Ascending aorta (tissue), 2 donors: ENCODE data around the gene SMIM7. TPM values are rescaled to one million over a fixed set of nuclear protein-coding genes. Genes with fewer than 3 reads are reported as not detected.

ENCODE experiments used
- DNase-seq, 2 donors: peaks; one replicate each; pipeline ENCODE4 v3.0.0-alpha.2; 2019; ENCODE audit warnings: low spot score in 2 of 2
- H3K27ac ChIP-seq, 2 donors: fragments of 200-600 bp; sonication (generic); one replicate each; pipeline ENCODE4 v1.5.1; 2016 to 2017; ENCODE audit warnings: mild to moderate bottlenecking in 1 of 2
- H3K27me3 ChIP-seq: fragments of 200-600 bp; sonication (generic); one replicate; pipeline ENCODE4 v1.5.1; 2017
- H3K36me3 ChIP-seq, 2 donors: fragments of 200-600 bp; sonication (generic); one replicate each; pipeline ENCODE4 v1.5.1; 2016
- H3K4me1 ChIP-seq, 2 donors: fragments of 200-600 bp; sonication (generic); one replicate each; pipeline ENCODE4 v1.5.1; 2016 to 2017; ENCODE audit warnings: mild to moderate bottlenecking in 1 of 2
- H3K4me3 ChIP-seq, 2 donors: fragments of 200-600 bp; sonication (generic); one replicate each; pipeline ENCODE4 v1.5.1; 2016 to 2017; ENCODE audit warnings: mild to moderate bottlenecking in 1 of 2
- H3K9me3 ChIP-seq, 2 donors: fragments of 200-600 bp; sonication (generic); one replicate each; pipeline ENCODE4 v1.5.1; 2016
- intact Hi-C: fragments of 100-400 bp; cut with DNase I; formaldehyde crosslinking; loops from one replicate; pipeline ENCODE4 v1.15.1; 2023
- total RNA-seq: library from RNA; depleted of rRNA; stranded (reverse); fragments of >200 nt; gene quantifications from one replicate; pipeline ENCODE4 v1.1.0, GENCODE V29; 2016
- TF ChIP-seq, protein P1 (sequence below), 3 experiments: fragments of 200-600 bp in 2 of 3; fragments of 450-650 bp in 1 of 3; sonication (generic) in 2 of 3; IDR thresholded peaks; one replicate each; pipeline ENCODE4 v1.5.1; 2016 to 2019; ENCODE audit warnings: antibody characterized with exemption in 3 of 3, mild to moderate bottlenecking in 1 of 3, moderate library complexity in 1 of 3

The SMIM7 gene
- total RNA-seq, 1 donor from 2014 or later = 16.7 TPM

- TF ChIP-seq, protein P1, sequence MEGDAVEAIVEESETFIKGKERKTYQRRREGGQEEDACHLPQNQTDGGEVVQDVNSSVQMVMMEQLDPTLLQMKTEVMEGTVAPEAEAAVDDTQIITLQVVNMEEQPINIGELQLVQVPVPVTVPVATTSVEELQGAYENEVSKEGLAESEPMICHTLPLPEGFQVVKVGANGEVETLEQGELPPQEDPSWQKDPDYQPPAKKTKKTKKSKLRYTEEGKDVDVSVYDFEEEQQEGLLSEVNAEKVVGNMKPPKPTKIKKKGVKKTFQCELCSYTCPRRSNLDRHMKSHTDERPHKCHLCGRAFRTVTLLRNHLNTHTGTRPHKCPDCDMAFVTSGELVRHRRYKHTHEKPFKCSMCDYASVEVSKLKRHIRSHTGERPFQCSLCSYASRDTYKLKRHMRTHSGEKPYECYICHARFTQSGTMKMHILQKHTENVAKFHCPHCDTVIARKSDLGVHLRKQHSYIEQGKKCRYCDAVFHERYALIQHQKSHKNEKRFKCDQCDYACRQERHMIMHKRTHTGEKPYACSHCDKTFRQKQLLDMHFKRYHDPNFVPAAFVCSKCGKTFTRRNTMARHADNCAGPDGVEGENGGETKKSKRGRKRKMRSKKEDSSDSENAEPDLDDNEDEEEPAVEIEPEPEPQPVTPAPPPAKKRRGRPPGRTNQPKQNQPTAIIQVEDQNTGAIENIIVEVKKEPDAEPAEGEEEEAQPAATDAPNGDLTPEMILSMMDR (IDR thresholded peaks at IDR 0.05) = no peak
- intact Hi-C loops = no loop called here
- no peak for DNase-seq
- Histone ChIP-seq H3K27ac (no peak overlapping the region), H3K4me1 (peaks cover 3 to 7% of the 10 kb centered on the region in 2 donors), H3K27me3 (no peaks in the 10 kb centered on the region), H3K36me3 (no peaks in the 10 kb centered on the region), H3K9me3 (no peaks in the 10 kb centered on the region), H3K4me3 (no peak overlapping the region)
Observed at GRCh38 chr19:16609511-16610200, 50.3 kb downstream of the SMIM7 start.

DNA sequence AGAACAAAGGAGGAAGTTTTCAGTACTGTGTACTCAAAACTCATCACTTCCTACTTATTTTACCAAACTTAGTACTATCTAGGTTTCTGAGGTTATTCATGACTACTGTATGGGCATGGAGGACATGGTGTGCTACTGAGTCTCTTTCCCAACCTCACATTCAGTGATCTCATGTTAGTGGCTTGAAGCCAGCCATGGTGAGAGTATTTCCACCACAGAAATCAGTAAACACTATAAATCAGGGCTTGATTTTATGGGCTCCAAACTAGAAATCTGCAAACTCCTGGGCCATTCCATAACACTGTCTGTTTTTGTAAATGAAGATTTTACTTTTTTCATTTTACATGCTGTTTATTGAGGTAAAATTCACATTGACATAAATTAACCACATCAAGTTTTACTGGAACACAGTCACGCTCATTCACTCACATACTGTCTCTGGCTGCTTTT, 51.6 kb downstream of the SMIM7 start:
- H3K36me3 ChIP-seq = no peaks in the 10 kb centered on the region
- no peaks in the 10 kb centered on the region for H3K27me3 ChIP-seq
- TF ChIP-seq, protein P1 (IDR thresholded peaks at IDR 0.05) = no peak
- no peaks in the 10 kb centered on the region for H3K9me3 ChIP-seq
- H3K4me1 ChIP-seq = peaks cover 3 to 7% of the 10 kb centered on the region in 2 donors
- H3K27ac ChIP-seq = peak overlapping the region; percentile 68 to 75
- H3K4me3 ChIP-seq = no peak overlapping the region
- peak in 1 of 2 donors; percentile 77 for DNase-seq
- intact Hi-C loops = no loop called here

GRCh38 chr19:16607819-16608218, 52.1 kb downstream of the SMIM7 start:
- peaks cover 3 to 10% of the 10 kb centered on the region in 2 donors for H3K4me1 ChIP-seq
- H3K36me3 ChIP-seq = no peaks in the 10 kb centered on the region
- H3K27me3 ChIP-seq = no peaks in the 10 kb centered on the region
- intact Hi-C loops = no loop called here
- H3K4me3 ChIP-seq = no peak overlapping the region
- TF ChIP-seq, protein P1 (IDR thresholded peaks at IDR 0.05) = no peak
- no peaks in the 10 kb centered on the region for H3K9me3 ChIP-seq
- DNase-seq = no peak
- peak overlapping the region; percentile 68 to 75 for H3K27ac ChIP-seq

DNA sequence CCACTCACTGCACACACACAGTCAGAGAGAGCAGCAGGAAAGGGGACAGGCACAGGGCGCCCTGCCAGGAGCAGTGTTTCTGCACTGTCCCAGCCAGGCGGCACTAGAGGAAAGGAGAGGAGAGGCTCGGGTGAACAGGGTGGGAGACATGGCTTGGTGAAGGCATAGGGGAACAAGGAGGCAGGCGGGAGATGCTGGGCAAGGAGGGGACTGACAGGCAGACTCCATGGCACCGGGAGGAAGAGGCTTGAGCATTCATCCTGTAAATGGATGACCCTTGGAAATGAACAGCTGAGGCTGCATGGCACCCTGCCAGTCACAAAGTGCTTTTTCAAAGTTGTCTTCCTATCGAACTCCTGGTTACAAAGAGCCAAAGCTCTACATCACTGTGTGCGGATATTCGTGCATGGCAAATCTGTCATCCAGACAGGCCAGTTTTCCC, 54.4 kb downstream of the SMIM7 start:
- no peaks in the 10 kb centered on the region for H3K27me3 ChIP-seq
- no peaks in the 10 kb centered on the region for H3K9me3 ChIP-seq
- no peak for DNase-seq
- H3K36me3 ChIP-seq = no peaks in the 10 kb centered on the region
- TF ChIP-seq, protein P1 (IDR thresholded peaks at IDR 0.05) = no peak
- H3K4me3 ChIP-seq = no peak overlapping the region
- H3K27ac ChIP-seq = no peak overlapping the region
- intact Hi-C loops = no loop called here
- peaks cover 3 to 10% of the 10 kb centered on the region in 2 donors for H3K4me1 ChIP-seq

DNA sequence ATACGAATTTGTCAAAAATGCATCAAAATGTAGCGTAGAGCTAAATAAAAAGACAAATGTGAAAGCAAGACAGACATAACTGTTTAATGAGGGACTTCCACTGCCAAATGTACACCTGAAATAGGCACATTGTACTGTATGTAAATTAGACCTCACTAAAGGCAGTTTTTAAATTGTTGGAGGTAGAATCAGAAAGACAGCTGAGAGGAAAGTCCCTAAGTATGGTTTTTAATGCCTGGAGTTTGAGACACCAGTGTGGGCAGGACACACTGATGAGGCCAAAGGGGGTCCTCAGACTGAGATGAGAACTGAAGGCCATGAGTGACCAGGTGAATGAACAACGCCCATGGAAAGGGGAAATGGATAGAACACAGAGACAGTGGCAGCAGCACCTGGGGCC, 54.8 kb downstream of the SMIM7 start:
- intact Hi-C loops = no loop called here
- H3K36me3 ChIP-seq = no peaks in the 10 kb centered on the region
- no peak for DNase-seq
- H3K4me1 ChIP-seq = peaks cover 3 to 10% of the 10 kb centered on the region in 2 donors
- TF ChIP-seq, protein P1 (IDR thresholded peaks at IDR 0.05) = no peak
- H3K9me3 ChIP-seq = no peaks in the 10 kb centered on the region
- no peak overlapping the region for H3K27ac ChIP-seq
- H3K27me3 ChIP-seq = no peaks in the 10 kb centered on the region
- H3K4me3 ChIP-seq = no peak overlapping the region
